Stimulated activated effector memory CD8-positive, alpha-beta T cell treated with anti-CD3 and anti-CD28 coated beads, Interleukin-12 subunit alpha, Interleukin-12 subunit beta, amount 100 ng/mL, for 72 hours (primary cell): ENCODE data around the gene CANT1.
A peak's percentile ranks its signal among the peaks of the same experiment; 100 is the strongest.
"Not testable (repeated sequence)": the region's sequence is repeated elsewhere in the genome, so short reads cannot be mapped to it uniquely, and the experiment has no call there.

Source experiments
- ATAC-seq: fragments of 150-1000 bp; cut with Tn5 transposase; 2 replicates; pipeline ENCODE4 v1.10.0; 2021
- DNase-seq, 2 donors: peaks; one replicate each; pipeline ENCODE4 v3.0.0; 2021 to 2022; ENCODE audit warnings: low spot score in 2 of 2
- H3K27ac Mint-ChIP-seq: one replicate; pipeline ENCODE4 v1.8.0; 2022; ENCODE audit warnings: mild to moderate bottlenecking, mixed read lengths
- H3K36me3 Mint-ChIP-seq: one replicate; pipeline ENCODE4 v1.8.0; 2022; ENCODE audit warnings: mild to moderate bottlenecking, mixed read lengths
- H3K4me1 Mint-ChIP-seq: one replicate; pipeline ENCODE4 v1.8.0; 2022; ENCODE audit warnings: mixed read lengths
- H3K4me3 Mint-ChIP-seq: one replicate; pipeline ENCODE4 v1.8.0; 2022; ENCODE audit warnings: mild to moderate bottlenecking, mixed read lengths
- H3K9me3 Mint-ChIP-seq: one replicate; pipeline ENCODE4 v1.8.0; 2022; ENCODE audit warnings: mixed read lengths

Gene CANT1

DNA sequence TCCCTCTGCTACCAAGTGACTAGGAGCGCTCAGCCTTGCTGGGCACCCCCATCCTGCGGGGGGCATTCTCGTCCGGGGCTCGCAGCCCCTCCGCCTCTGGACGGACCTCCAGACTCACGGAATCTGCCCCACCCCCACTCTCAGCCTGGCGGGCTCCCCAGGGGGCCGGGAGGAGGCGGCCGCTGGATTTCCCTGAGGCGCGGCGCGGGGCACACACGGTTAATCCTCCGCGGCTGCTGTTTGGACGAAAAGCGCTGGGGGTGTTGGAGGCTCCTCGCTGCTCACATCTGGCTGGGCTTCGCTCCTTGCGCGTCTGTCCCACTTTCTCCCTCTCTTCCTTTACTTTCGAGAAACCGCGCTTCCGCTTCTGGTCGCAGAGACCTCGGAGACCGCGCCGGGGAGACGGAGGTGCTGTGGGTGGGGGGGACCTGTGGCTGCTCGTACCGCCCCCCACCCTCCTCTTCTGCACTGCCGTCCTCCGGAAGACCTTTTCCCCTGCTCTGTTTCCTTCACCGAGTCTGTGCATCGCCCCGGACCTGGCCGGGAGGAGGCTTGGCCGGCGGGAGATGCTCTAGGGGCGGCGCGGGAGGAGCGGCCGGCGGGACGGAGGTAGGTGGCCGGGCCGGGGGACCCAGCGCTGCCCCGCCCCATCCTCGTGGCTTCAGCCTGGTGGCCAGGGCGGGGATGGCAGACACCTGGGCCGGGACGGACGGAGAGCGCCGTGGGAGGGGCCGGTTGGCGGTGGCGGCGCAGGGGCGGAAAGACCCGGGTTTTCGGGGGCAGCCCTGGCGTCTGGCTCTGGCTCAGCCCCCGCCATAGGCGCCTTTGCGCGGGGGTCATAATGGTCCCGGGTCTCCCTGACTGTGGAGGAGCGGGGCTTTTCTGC is 14.6 kb upstream of the CANT1 start, which contains the start of gene C1QTNF1:
C1QTNF1 (plus strand) TSS at position 284 of the 886 bp plus-strand sequence. CDS start 19,800 bp downstream, outside the sequence.
- Mint-ChIP-seq H3K36me3 (no peaks in the 10 kb centered on the region), H3K4me3 (peak within 1 kb of the TSS; percentile 83), H3K4me1 (peaks cover 13% of the 10 kb centered on the region), H3K27ac (peak within 1 kb of the TSS; percentile 63), H3K9me3 (no peaks in the 10 kb centered on the region)
- ATAC-seq: peak; percentile 78
- DNase-seq: peak in 1 of 2 donors; percentile 58

DNA sequence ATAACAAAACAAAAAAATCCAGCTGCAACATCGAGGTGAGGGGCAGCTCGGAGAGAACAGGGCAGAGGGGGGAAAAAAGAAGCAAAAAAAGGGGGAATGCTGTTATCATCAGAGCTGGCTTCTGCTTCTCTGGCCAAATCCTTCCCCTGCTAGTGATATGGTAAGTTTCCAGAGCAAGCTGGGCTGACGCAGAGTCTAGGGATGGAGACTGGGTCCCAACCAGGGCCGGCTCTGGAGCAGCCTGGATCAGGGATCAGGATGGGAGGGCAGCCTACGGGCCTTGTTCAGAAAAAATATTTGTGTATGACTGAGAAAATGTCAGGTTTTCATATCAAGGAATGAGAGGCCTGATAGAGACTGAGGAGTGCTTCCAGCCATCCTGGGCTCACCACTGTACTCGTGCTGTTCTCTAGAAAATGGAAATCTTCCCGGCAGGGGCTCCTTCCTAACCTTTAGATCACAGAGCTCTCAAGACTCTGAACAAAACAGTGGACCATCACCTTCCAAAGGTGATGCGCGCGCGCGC is 13.7 kb upstream of the CANT1 start:
- DNase-seq (no peak), ATAC-seq (no peak)
- H3K27ac Mint-ChIP-seq: peak overlapping the region; percentile 63
- peak overlapping the region; percentile 83 for H3K4me3 Mint-ChIP-seq
- H3K4me1 Mint-ChIP-seq: peaks cover 13% of the 10 kb centered on the region
- no peaks in the 10 kb centered on the region for H3K9me3 Mint-ChIP-seq
- H3K36me3 Mint-ChIP-seq: no peaks in the 10 kb centered on the region

GRCh38 chr17:79022507-79022991 is 13.0 kb upstream of the CANT1 start:
- ATAC-seq: no peak

GRCh38 chr17:79021929-79022328 is 12.4 kb upstream of the CANT1 start:
- not testable (repeated sequence) for H3K4me3 Mint-ChIP-seq, H3K9me3 Mint-ChIP-seq, H3K36me3 Mint-ChIP-seq, DNase-seq, ATAC-seq, H3K27ac Mint-ChIP-seq
- H3K4me1 Mint-ChIP-seq: peaks cover 13% of the 10 kb centered on the region

More at GRCh38 chr17:79022507-79022991, 13.0 kb upstream of the CANT1 start:
- H3K36me3 Mint-ChIP-seq: no peaks in the 10 kb centered on the region
- peaks cover 13% of the 10 kb centered on the region for H3K4me1 Mint-ChIP-seq
- no peak for DNase-seq
- no peak overlapping the region for H3K4me3 Mint-ChIP-seq
- H3K27ac Mint-ChIP-seq: no peak overlapping the region
- no peaks in the 10 kb centered on the region for H3K9me3 Mint-ChIP-seq

GRCh38 chr17:79020631-79021301 is 11.2 kb upstream of the CANT1 start:
- H3K4me1 Mint-ChIP-seq: peaks cover 13% of the 10 kb centered on the region
- ATAC-seq: no peak
- no peak for DNase-seq
- no peaks in the 10 kb centered on the region for H3K9me3 Mint-ChIP-seq
- H3K36me3 Mint-ChIP-seq: no peaks in the 10 kb centered on the region
- H3K27ac Mint-ChIP-seq: no peak overlapping the region
- H3K4me3 Mint-ChIP-seq: no peak overlapping the region

DNA sequence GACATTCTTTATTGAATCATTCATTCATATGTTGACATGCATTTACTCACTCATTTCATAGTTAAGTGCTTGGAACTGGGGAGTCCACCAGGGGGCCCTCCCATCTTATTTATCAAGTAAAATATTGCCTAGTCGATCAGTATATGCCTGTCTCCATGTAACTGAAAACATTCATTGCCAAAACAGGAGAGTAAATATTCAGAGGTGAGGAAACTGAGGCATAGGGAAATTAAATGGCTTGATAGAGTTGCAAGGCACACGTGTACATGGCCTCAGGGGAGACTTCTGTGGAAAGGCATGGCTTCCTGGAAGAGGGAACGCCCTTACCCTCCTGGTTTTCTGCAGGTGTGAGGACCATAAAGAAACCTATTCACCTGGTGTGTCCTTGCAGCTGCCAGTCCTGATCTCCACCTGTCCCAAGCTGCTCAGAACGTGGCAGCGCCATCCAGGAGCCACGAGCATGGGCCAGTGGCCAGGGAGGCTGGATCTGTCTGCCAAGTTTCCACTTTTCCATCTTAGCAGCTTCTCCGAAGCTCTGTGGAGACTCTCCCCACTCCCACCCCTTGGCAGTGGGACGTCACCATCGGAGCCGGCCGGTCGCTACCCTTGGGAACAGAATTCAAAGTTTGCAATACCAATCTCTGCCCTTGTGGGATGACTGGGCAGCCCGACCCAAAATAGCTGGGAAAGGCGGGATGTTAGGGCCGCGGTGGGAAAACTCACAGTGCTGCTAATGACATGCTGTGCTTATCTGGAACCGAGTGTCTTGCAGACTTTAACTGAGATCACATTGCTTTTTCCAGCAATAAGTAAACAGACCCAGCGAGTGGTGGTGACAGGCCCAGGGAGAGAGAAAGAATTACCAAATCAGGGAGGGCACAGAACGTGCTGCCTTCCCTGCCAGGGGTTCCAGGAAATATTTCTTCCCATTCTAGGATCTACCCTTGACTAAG is 10.3 kb upstream of the CANT1 start:
- no peak overlapping the region for H3K4me3 Mint-ChIP-seq
- H3K27ac Mint-ChIP-seq: no peak overlapping the region
- peaks cover 13% of the 10 kb centered on the region for H3K4me1 Mint-ChIP-seq
- DNase-seq (no peak), ATAC-seq (no peak)
- no peaks in the 10 kb centered on the region for H3K9me3 Mint-ChIP-seq
- no peaks in the 10 kb centered on the region for H3K36me3 Mint-ChIP-seq

DNA sequence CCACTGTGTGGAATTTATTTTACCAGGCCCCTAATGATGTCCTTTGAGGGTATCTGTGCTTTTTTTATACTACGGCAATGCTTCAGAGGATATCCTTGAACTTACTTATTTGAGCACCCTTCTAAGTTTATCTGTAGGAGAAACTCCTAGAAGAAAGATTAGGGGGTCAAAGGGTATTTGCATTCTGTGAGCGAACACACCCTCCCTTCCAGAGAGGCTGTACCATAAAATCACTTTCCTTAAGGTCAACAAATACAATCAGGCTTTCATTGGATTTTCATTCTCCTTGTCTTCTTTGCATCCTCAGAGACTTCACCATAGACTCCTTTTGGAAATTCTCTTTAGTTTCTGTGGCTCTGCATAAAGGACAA is 9.7 kb upstream of the CANT1 start:
- DNase-seq (no peak), ATAC-seq (no peak)
- Mint-ChIP-seq H3K4me1 (peaks cover 11% of the 10 kb centered on the region), H3K27ac (no peak overlapping the region), H3K4me3 (no peak overlapping the region), H3K9me3 (no peaks in the 10 kb centered on the region), H3K36me3 (no peaks in the 10 kb centered on the region)

DNA sequence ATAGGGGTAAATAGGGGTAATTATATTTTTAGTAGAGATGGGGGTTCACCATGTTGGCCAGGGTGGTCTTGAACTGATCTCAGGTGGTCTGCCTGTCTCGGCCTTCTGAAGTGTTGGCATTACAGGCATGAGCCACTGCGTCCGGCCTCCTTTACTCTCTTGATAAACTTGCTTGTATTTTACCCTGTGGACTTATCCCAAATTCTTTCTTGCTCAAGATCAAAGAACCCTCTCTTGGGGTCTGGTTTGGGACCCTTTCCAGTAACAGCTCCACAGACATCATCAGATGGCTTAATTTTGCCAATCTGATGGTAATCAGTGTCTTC is 8.8 kb upstream of the CANT1 start:
- ATAC-seq (no peak), DNase-seq (no peak)
- Mint-ChIP-seq H3K4me3 (no peak overlapping the region), H3K4me1 (peaks cover 4% of the 10 kb centered on the region), H3K27ac (no peak overlapping the region), H3K9me3 (no peaks in the 10 kb centered on the region), H3K36me3 (no peaks in the 10 kb centered on the region)

DNA sequence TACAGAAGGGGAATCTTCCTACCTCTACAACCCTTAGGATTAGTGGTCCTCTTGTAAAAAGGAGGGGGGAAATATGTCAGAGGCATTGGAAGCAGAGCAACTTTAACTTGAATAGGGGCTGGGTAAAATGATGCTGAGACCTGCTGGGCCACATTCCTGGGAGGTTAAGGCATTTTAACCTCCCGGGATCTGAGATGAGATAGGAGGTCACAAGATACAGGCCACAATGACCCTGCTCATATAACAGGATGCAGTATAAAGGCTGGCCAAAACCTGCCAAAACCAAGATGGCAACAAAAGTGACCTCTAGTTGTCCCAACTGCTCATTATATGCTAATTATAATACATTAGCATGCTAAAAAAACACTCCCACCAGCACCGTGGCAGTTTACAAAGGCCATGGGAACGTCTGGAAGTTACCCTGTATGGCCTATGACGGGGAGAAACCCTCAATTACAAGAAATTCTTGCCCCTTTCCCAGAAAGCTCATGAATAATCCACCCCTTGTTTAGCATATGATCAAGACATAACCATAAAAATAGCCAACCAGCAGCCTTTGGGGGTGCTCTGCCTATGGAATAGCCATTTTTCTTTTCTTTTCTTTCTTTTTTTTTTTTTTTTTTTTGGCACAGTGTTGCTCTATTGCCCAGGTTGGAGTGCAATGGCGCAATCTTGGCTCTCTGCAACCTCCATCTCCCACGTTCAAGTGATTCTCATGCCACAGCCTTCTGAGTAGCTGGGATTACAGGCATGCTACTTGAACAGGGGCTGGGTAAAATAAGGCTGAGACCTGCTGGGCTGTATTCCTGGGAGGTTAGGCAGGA is 8.2 kb upstream of the CANT1 start:
- Mint-ChIP-seq H3K4me3 (no peak overlapping the region), H3K36me3 (no peaks in the 10 kb centered on the region)
- no peak for ATAC-seq

GRCh38 chr17:79014158-79014758 is 4.7 kb upstream of the CANT1 start:
- Mint-ChIP-seq H3K4me3 (no peak overlapping the region), H3K4me1 (peaks cover 13% of the 10 kb centered on the region), H3K27ac (no peak overlapping the region), H3K9me3 (no peaks in the 10 kb centered on the region), H3K36me3 (peaks cover 13% of the 10 kb centered on the region)
- no peak for DNase-seq
- no peak for ATAC-seq

More for the DNA sequence above, 8.2 kb upstream of the CANT1 start:
- no peaks in the 10 kb centered on the region for H3K4me1 Mint-ChIP-seq
- DNase-seq: no peak
- no peak overlapping the region for H3K27ac Mint-ChIP-seq
- H3K9me3 Mint-ChIP-seq: no peaks in the 10 kb centered on the region

GRCh38 chr17:79012563-79013134 is 3.1 kb upstream of the CANT1 start:
- DNase-seq (no peak), ATAC-seq (no peak)
- Mint-ChIP-seq H3K4me1 (peaks cover 28% of the 10 kb centered on the region), H3K9me3 (no peaks in the 10 kb centered on the region), H3K36me3 (peaks cover 22% of the 10 kb centered on the region), H3K4me3 (no peak overlapping the region), H3K27ac (no peak overlapping the region)

GRCh38 chr17:79011451-79012147 is 2.0 kb upstream of the CANT1 start:
- H3K4me3 Mint-ChIP-seq: peak overlapping the region; percentile 99
- peak overlapping the region; percentile 98 for H3K27ac Mint-ChIP-seq
- no peaks in the 10 kb centered on the region for H3K9me3 Mint-ChIP-seq
- peaks cover 38% of the 10 kb centered on the region for H3K4me1 Mint-ChIP-seq
- peaks cover 30% of the 10 kb centered on the region for H3K36me3 Mint-ChIP-seq
- DNase-seq (no peak), ATAC-seq (no peak)

DNA sequence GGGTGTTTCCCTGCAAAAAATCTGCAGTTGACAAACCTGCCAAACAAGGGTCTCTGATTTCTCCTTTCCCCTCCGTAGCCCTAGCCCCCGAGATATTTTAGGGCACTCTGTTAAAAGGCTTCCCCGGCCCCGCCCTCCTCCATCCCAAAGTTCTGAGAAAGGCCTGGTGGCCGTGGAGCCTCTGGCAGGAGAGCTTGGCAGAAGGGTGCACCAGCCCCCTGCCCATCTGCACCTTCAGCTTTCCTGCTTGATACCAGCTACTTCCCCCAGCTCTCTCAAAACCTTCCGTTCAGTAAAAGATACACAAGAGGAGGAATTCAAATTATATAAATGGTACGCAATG is 711 bp upstream of the CANT1 start:
- Mint-ChIP-seq H3K27ac (peak overlapping the region; percentile 98), H3K36me3 (peaks cover 31% of the 10 kb centered on the region), H3K4me1 (peaks cover 52% of the 10 kb centered on the region), H3K4me3 (peak overlapping the region; percentile 99), H3K9me3 (no peaks in the 10 kb centered on the region)
- DNase-seq: no peak
- no peak for ATAC-seq
